Breast epithelium (tissue), 3 donors: ENCODE measurements around the gene GRIP1.

Experiments used
- CTCF ChIP-seq, 3 donors: fragments of 450-650 bp; IDR thresholded peaks; one replicate each; pipeline ENCODE4 v1.5.1; 2016 to 2017; ENCODE audit warnings: antibody characterized with exemption in 3 of 3, mild to moderate bottlenecking in 3 of 3, moderate library complexity in 3 of 3
- POLR2A ChIP-seq: fragments of 450-650 bp; IDR thresholded peaks from one replicate; pipeline ENCODE4 v1.6.1; 2016; ENCODE audit warnings: antibody characterized with exemption, mild to moderate bottlenecking, moderate library complexity
- POLR2AphosphoS5 ChIP-seq, 3 donors: sonication (generic); formaldehyde crosslinking; IDR thresholded peaks; one replicate each; pipeline ENCODE4 v1.6.1; 2017; ENCODE audit warnings: antibody characterized with exemption in 3 of 3

- no peak for TF ChIP-seq POLR2A
- TF ChIP-seq CTCF (IDR thresholded peaks at IDR 0.05), result no peak
- TF ChIP-seq POLR2AphosphoS5 (IDR thresholded peaks at IDR 0.05), result no peak
Observed at GRCh38 chr12:66320996-66321395, 357.9 kb downstream of the GRIP1 start.
